ENCODE measurements around the gene LAMA3. TPM values are rescaled to one million over a fixed set of nuclear protein-coding genes. Genes with fewer than 3 reads are reported as not detected.

LAMA3 gene
- total and polyA plus RNA-seq, 2 experiments from 2014 or later = 3.9 to 4.9 TPM

DNA sequence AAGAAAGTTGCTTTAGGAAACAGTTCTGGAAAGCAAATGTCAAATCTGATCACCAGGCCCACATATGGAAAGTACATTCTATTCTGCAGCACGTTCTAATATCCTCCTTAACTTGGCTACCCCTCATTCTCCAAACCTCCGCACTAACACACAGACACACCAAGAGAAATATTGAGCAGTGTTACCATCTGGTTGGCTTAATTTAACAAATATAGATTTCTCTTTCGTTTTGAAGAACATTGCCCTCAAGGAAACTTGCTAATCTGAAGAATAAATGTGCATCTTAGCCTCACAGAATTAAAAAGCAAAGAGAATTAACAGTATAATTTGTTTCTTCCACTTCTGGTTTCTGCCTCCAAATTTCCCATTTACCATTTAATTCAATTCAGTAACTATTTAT lies 252.5 kb downstream of the LAMA3 start:
- no peak overlapping the region for H3K4me2 ChIP-seq
- no peak overlapping the region for H3K27ac ChIP-seq (ENCODE audit: low read depth)
- no peak for TF ChIP-seq EZH2phosphoT487 (IDR thresholded peaks at IDR 0.05; ENCODE audit: unreplicated experiment)
- no peak for TF ChIP-seq JUNB (IDR thresholded peaks at IDR 0.05; ENCODE audit: unreplicated experiment)
- TF ChIP-seq CREB1 (CRISPR knock-in tag; IDR thresholded peaks at IDR 0.05; ENCODE audit: low read depth) = no peak
- no peak for TF ChIP-seq ZNF331 (CRISPR knock-in tag; IDR thresholded peaks at IDR 0.05; ENCODE audit: low read depth)
- TF ChIP-seq, protein P1, sequence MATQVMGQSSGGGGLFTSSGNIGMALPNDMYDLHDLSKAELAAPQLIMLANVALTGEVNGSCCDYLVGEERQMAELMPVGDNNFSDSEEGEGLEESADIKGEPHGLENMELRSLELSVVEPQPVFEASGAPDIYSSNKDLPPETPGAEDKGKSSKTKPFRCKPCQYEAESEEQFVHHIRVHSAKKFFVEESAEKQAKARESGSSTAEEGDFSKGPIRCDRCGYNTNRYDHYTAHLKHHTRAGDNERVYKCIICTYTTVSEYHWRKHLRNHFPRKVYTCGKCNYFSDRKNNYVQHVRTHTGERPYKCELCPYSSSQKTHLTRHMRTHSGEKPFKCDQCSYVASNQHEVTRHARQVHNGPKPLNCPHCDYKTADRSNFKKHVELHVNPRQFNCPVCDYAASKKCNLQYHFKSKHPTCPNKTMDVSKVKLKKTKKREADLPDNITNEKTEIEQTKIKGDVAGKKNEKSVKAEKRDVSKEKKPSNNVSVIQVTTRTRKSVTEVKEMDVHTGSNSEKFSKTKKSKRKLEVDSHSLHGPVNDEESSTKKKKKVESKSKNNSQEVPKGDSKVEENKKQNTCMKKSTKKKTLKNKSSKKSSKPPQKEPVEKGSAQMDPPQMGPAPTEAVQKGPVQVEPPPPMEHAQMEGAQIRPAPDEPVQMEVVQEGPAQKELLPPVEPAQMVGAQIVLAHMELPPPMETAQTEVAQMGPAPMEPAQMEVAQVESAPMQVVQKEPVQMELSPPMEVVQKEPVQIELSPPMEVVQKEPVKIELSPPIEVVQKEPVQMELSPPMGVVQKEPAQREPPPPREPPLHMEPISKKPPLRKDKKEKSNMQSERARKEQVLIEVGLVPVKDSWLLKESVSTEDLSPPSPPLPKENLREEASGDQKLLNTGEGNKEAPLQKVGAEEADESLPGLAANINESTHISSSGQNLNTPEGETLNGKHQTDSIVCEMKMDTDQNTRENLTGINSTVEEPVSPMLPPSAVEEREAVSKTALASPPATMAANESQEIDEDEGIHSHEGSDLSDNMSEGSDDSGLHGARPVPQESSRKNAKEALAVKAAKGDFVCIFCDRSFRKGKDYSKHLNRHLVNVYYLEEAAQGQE (IDR thresholded peaks at IDR 0.05; ENCODE audit: unreplicated experiment) = no peak
- TF ChIP-seq POLR2AphosphoS5 (IDR thresholded peaks at IDR 0.05; ENCODE audit: low read depth) = no peak
- TF ChIP-seq, protein P2, sequence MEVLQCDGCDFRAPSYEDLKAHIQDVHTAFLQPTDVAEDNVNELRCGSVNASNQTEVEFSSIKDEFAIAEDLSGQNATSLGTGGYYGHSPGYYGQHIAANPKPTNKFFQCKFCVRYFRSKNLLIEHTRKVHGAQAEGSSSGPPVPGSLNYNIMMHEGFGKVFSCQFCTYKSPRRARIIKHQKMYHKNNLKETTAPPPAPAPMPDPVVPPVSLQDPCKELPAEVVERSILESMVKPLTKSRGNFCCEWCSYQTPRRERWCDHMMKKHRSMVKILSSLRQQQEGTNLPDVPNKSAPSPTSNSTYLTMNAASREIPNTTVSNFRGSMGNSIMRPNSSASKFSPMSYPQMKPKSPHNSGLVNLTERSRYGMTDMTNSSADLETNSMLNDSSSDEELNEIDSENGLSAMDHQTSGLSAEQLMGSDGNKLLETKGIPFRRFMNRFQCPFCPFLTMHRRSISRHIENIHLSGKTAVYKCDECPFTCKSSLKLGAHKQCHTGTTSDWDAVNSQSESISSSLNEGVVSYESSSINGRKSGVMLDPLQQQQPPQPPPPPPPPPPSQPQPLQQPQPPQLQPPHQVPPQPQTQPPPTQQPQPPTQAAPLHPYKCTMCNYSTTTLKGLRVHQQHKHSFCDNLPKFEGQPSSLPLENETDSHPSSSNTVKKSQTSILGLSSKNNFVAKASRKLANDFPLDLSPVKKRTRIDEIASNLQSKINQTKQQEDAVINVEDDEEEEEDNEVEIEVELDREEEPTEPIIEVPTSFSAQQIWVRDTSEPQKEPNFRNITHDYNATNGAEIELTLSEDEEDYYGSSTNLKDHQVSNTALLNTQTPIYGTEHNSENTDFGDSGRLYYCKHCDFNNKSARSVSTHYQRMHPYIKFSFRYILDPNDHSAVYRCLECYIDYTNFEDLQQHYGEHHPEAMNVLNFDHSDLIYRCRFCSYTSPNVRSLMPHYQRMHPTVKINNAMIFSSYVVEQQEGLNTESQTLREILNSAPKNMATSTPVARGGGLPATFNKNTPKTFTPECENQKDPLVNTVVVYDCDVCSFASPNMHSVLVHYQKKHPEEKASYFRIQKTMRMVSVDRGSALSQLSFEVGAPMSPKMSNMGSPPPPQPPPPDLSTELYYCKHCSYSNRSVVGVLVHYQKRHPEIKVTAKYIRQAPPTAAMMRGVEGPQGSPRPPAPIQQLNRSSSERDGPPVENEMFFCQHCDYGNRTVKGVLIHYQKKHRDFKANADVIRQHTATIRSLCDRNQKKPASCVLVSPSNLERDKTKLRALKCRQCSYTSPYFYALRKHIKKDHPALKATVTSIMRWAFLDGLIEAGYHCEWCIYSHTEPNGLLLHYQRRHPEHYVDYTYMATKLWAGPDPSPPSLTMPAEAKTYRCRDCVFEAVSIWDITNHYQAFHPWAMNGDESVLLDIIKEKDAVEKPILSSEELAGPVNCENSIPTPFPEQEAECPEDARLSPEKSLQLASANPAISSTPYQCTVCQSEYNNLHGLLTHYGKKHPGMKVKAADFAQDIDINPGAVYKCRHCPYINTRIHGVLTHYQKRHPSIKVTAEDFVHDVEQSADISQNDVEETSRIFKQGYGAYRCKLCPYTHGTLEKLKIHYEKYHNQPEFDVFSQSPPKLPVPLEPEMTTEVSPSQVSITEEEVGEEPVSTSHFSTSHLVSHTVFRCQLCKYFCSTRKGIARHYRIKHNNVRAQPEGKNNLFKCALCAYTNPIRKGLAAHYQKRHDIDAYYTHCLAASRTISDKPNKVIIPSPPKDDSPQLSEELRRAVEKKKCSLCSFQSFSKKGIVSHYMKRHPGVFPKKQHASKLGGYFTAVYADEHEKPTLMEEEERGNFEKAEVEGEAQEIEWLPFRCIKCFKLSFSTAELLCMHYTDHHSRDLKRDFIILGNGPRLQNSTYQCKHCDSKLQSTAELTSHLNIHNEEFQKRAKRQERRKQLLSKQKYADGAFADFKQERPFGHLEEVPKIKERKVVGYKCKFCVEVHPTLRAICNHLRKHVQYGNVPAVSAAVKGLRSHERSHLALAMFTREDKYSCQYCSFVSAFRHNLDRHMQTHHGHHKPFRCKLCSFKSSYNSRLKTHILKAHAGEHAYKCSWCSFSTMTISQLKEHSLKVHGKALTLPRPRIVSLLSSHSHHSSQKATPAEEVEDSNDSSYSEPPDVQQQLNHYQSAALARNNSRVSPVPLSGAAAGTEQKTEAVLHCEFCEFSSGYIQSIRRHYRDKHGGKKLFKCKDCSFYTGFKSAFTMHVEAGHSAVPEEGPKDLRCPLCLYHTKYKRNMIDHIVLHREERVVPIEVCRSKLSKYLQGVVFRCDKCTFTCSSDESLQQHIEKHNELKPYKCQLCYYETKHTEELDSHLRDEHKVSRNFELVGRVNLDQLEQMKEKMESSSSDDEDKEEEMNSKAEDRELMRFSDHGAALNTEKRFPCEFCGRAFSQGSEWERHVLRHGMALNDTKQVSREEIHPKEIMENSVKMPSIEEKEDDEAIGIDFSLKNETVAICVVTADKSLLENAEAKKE (CRISPR knock-in tag; IDR thresholded peaks at IDR 0.05) = no peak
- TF ChIP-seq, protein P3, sequence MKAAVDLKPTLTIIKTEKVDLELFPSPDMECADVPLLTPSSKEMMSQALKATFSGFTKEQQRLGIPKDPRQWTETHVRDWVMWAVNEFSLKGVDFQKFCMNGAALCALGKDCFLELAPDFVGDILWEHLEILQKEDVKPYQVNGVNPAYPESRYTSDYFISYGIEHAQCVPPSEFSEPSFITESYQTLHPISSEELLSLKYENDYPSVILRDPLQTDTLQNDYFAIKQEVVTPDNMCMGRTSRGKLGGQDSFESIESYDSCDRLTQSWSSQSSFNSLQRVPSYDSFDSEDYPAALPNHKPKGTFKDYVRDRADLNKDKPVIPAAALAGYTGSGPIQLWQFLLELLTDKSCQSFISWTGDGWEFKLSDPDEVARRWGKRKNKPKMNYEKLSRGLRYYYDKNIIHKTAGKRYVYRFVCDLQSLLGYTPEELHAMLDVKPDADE (IDR thresholded peaks at IDR 0.05) = no peak
- TF ChIP-seq EZH2 (IDR thresholded peaks at IDR 0.05; ENCODE audit: low read depth, unreplicated experiment) = no peak
- TF ChIP-seq STAT1 (IDR thresholded peaks at IDR 0.05; ENCODE audit: unreplicated experiment) = no peak
- H2AFZ ChIP-seq = no peak overlapping the region
- no peaks in the 10 kb centered on the region for H3K36me3 Mint-ChIP-seq (ENCODE audit: low read depth)
- H3K4me1 Mint-ChIP-seq = peaks cover 10% of the 10 kb centered on the region
- H3K9me3 Mint-ChIP-seq = no peaks in the 10 kb centered on the region
- DNase-seq (ENCODE audit: low spot score) (no peak), ATAC-seq (no peak)
- 0 out of 2 replicates have a peak, but pooled peaks cover under 1% of the 10 kb centered on the region for H3K9me2 ChIP-seq (ENCODE audit: insufficient read depth)
- no peaks in the 10 kb centered on the region for H3K36me3 ChIP-seq (ENCODE audit: insufficient read depth)
- no peak overlapping the region for H3K27ac Mint-ChIP-seq
- H4K20me1 ChIP-seq (replicated peaks; ENCODE audit: insufficient read depth) = no peaks in the 10 kb centered on the region
- 0 out of 2 replicates have a peak, but pooled peaks cover 3% of the 10 kb centered on the region for H3F3A ChIP-seq (replicated peaks; ENCODE audit: low read depth)
- peaks cover 4% of the 10 kb centered on the region for H3K27me3 Mint-ChIP-seq (ENCODE audit: insufficient read depth, low read depth, poor library complexity)
- H3K27me3 ChIP-seq (ENCODE audit: insufficient read depth) = no peaks in the 10 kb centered on the region
- no peak overlapping the region for H3K4me3 Mint-ChIP-seq
- H3K79me2 ChIP-seq (replicated peaks; ENCODE audit: insufficient read depth) = no peaks in the 10 kb centered on the region
- H3K4me3 ChIP-seq = no peak overlapping the region
- H3K4me1 ChIP-seq (ENCODE audit: insufficient read depth) = peaks cover 12% of the 10 kb centered on the region
